Activated CD4-positive, alpha-beta T cell treated with anti-CD3 and anti-CD28 coated beads, Interleukin-2, amount 10 ng/mL, durations not matched to agents 7 days and 5 days (primary cell): ENCODE measurements around the gene CYSRT1. TPM values are rescaled to one million over a fixed set of nuclear protein-coding genes. Genes with fewer than 3 reads are reported as not detected.

Source experiments
- CTCF ChIA-PET: fragments of 350-600 bp; sonication (Branson Sonifier 250); formaldehyde crosslinking; loops from one replicate; lab custom pipeline; 2021; ENCODE audit warnings: antibody characterized with exemption; lab: Charles Lee
- POLR2A ChIA-PET: fragments of 350-600 bp; sonication (Branson Sonifier 250); formaldehyde crosslinking; loops from one replicate; lab custom pipeline; 2021; ENCODE audit warnings: antibody characterized with exemption; lab: Charles Lee
- DNase-seq: peaks from one replicate; pipeline ENCODE4 v3.0.0-alpha.2; 2020
- H3K27ac Mint-ChIP-seq: one replicate; pipeline ENCODE4 v1.8.0; 2021; ENCODE audit warnings: mild to moderate bottlenecking, moderate library complexity, mixed read lengths
- H3K27me3 Mint-ChIP-seq: one replicate; pipeline ENCODE4 v1.8.0; 2021; ENCODE audit warnings: mixed read lengths
- H3K36me3 Mint-ChIP-seq: one replicate; pipeline ENCODE4 v1.8.0; 2021; ENCODE audit warnings: low read depth, mixed read lengths
- H3K4me1 Mint-ChIP-seq: one replicate; pipeline ENCODE4 v1.8.0; 2021; ENCODE audit warnings: mixed read lengths
- H3K4me3 Mint-ChIP-seq: one replicate; pipeline ENCODE4 v1.8.0; 2021; ENCODE audit warnings: mild to moderate bottlenecking, moderate library complexity, mixed read lengths
- H3K9me3 Mint-ChIP-seq: one replicate; pipeline ENCODE4 v1.8.0; 2021; ENCODE audit warnings: mixed read lengths
- total RNA-seq, 2 experiments: library from RNA; stranded (reverse); gene quantifications; one replicate each; pipeline ENCODE4 v1.2.3, GENCODE V29; 2021

CYSRT1 gene
- total RNA-seq, 2 experiments from 2014 or later: 0.35 to 0.72 TPM

DNA sequence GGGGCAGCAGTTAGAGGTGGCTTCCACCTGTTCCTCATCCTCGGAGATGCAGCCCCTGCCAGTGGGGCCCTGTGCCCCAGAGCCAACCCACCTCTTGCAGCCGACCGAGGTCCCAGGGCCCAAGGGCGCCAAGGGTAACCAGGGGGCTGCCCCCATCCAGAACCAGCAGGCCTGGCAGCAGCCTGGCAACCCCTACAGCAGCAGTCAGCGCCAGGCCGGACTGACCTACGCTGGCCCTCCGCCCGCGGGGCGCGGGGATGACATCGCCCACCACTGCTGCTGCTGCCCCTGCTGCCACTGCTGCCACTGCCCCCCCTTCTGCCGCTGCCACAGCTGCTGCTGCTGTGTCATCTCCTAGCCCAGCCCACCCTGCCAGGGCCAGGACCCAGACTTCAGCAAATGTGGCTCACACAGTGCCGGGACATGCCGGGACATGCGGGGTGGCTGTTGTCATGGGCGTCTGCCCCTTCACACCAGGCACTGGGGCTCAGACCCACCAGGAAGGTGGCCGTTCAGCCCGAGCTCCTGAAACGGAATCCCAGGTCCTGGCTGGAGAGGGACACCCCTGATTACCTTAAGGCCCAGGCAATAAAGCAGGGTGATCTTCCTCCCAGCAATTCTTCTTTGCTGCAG is 841 bp downstream of the CYSRT1 start:
- Mint-ChIP-seq H3K27ac (peak overlapping the region; percentile 36), H3K4me3 (no peak overlapping the region), H3K9me3 (no peaks in the 10 kb centered on the region), H3K27me3 (peaks cover 2% of the 10 kb centered on the region), H3K36me3 (no peaks in the 10 kb centered on the region), H3K4me1 (peaks cover 20% of the 10 kb centered on the region)
- POLR2A ChIA-PET: no interaction called here
- no peak for DNase-seq
- CTCF ChIA-PET: interaction anchor here (1.0 to 6.0 kb wide), 3 partner anchors 12 to 179 kb away, joined by 3 to 65 read pairs (median 3); partner anchors contain the start of gene TUBB4B

DNA sequence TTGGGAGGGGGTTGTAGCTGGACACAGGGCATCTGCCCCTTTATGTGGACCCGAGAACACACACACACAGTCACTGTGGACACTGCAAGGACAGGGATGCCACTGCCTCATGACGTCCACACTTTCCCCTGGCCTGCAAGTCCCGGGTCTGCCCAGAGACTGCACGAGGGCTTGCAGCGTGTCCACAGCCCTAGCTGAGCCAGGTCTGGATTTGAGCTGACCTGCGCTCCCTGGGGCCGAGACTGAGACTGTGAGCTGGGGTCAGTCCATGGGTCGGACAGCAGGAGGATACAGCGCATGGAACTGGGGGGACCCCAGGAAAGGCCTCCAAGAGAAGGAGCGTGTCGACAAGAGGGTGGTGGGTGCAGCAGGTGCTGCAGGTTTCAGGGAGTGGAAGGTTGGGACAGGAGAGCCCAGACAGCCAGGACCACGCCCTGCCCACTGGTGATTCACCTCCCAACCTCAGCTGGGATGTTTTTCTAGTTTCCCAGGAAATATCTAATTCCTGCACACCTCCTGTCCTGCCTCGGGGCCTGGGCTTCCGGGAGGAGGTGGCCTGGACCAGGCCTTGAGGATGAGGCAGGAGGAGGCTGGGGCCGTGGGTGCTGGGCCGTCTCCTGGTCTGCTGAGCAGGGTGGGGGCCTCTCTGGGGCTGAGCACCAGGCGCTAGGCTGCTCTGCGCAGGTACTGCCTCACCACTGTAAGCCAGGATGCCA is 1.5 kb downstream of the CYSRT1 start:
- no peak for DNase-seq
- H3K9me3 Mint-ChIP-seq: no peaks in the 10 kb centered on the region
- peaks cover 2% of the 10 kb centered on the region for H3K27me3 Mint-ChIP-seq
- H3K36me3 Mint-ChIP-seq: no peaks in the 10 kb centered on the region
- ChIA-PET POLR2A (no interaction called here), CTCF (interaction anchor here (0.7 to 6.0 kb wide), 11 partner anchors 12 to 191 kb away, joined by 3 to 65 read pairs (median 4); partner anchors contain the start of genes TPRN and TUBB4B)
- H3K4me3 Mint-ChIP-seq: no peak overlapping the region
- H3K4me1 Mint-ChIP-seq: peaks cover 19% of the 10 kb centered on the region
- H3K27ac Mint-ChIP-seq: peak overlapping the region; percentile 25

DNA sequence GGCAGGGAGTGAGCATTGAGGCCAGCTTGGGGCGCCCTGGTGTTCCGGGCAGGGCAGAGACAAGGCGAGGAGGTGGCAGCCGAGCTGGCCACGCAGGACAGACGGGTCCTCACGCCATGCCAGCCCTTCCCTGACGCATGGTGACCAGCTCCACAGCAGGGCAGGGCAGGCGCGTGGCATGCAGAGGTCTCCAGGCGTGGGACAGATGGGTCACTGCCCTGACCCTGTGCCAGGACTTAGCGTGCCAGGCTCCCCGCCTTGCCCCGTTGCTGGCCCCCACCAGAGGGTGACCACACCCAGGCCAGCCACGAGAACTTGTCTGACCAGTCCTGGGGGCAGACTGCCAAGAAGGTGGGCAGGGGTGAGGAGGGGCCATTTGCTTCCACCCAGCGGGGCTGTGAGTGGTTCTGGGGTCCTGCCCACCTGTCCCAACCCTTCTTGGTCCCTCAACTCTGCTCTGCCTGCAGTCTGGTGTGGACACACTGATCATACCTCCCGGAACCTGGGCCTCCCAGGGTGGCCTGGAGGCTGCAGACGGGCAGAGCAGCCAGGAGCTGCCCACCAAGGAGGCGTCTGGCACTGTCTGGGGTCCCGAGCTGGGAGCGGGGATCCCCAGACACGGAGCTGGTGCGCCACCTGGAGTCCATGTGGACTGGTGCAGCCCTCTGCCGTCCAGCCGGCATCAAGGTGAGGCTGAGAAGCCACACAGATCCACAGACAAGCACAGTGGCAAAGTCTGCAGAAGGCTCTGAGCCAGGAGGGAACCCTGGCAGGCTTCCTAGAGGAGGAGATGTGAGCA is 2.3 kb downstream of the CYSRT1 start, which contains the start of gene RNF224:
RNF224 (plus strand) TSS at position 449 of the 799 bp plus-strand sequence. CDS start 834 bp downstream, outside the sequence.
- peak within 1 kb of the TSS; percentile 25 for H3K27ac Mint-ChIP-seq
- no peaks in the 10 kb centered on the region for H3K9me3 Mint-ChIP-seq
- peak; percentile 86 for DNase-seq
- peaks cover 2% of the 10 kb centered on the region for H3K27me3 Mint-ChIP-seq
- ChIA-PET POLR2A (no interaction called here), CTCF (interaction anchor here (0.6 to 6.0 kb wide), 18 partner anchors 11 to 210 kb away, joined by 3 to 65 read pairs (median 4); partner anchors contain the start of genes TPRN and TUBB4B)
- H3K4me3 Mint-ChIP-seq: no peak within 1 kb of the TSS
- H3K36me3 Mint-ChIP-seq: no peaks in the 10 kb centered on the region
- H3K4me1 Mint-ChIP-seq: peaks cover 19% of the 10 kb centered on the region

DNA sequence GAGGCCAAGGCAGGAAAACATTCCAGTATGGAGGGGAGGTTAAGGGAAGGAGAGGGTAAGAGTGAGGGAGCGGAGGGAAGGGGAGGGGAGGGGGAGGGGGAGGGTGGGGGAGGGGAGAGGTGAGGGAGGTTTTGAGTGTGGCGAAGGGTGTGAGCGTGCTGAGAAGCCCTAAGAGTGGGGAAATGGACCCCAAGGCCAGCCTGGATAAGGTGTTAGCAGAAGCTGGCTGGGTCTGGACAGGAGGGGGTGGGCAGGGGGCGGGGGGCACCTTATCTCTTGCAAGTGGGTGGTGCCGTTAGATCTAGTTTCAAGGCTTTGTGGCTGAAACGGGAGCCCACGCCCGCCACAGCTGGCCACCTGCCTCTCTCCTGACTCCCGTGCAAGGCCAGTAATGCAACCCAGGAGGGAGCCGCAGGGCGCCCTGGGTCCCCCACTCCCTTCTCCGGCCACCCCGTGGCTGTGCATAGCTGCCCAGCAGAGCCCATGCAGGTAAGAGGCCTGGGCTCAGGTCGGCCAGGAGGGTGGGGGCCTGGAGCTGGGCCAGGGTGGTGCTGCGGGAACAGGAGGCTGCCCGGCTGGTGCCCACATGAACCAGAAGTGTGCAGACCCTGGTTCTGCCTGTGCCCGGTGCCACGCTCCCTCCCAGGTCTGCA is 3.0 kb downstream of the CYSRT1 start:
- Mint-ChIP-seq H3K9me3 (no peaks in the 10 kb centered on the region), H3K27me3 (peaks cover 2% of the 10 kb centered on the region), H3K27ac (no peak overlapping the region), H3K36me3 (no peaks in the 10 kb centered on the region), H3K4me1 (peaks cover 16% of the 10 kb centered on the region), H3K4me3 (no peak overlapping the region)
- POLR2A ChIA-PET: no interaction called here
- CTCF ChIA-PET: interaction anchor here (0.7 to 6.0 kb wide), 12 partner anchors 10 to 209 kb away, joined by 3 to 65 read pairs (median 4); partner anchors contain the start of gene TUBB4B
- no peak for DNase-seq

DNA sequence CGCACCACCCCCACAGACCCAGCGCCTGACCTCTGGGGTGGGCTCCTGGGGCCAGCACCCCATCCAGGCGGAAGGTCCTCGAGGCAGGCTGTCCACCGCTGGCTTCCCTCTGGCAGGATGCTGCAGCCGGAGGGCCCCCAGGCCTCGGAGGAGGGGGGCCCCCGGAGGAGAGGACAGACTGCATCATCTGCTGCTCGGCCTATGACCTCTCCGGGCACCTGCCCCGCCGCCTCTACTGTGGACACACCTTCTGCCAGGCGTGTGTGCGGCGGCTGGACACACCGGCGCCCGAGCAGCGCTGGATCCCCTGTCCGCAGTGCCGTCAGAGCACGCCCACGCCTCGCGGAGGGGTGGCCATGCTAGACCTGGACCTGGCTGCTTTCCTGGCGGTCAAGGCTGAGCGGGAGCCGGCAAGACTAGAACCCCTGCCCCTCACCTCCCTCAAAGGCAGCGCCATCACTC is 3.6 kb downstream of the CYSRT1 start:
- ChIA-PET POLR2A (no interaction called here), CTCF (interaction anchor here (1.0 to 2.4 kb wide), 3 partner anchors 113 to 158 kb away, joined by 3 to 7 read pairs (median 6); no protein-coding TSS in a partner anchor)

DNA sequence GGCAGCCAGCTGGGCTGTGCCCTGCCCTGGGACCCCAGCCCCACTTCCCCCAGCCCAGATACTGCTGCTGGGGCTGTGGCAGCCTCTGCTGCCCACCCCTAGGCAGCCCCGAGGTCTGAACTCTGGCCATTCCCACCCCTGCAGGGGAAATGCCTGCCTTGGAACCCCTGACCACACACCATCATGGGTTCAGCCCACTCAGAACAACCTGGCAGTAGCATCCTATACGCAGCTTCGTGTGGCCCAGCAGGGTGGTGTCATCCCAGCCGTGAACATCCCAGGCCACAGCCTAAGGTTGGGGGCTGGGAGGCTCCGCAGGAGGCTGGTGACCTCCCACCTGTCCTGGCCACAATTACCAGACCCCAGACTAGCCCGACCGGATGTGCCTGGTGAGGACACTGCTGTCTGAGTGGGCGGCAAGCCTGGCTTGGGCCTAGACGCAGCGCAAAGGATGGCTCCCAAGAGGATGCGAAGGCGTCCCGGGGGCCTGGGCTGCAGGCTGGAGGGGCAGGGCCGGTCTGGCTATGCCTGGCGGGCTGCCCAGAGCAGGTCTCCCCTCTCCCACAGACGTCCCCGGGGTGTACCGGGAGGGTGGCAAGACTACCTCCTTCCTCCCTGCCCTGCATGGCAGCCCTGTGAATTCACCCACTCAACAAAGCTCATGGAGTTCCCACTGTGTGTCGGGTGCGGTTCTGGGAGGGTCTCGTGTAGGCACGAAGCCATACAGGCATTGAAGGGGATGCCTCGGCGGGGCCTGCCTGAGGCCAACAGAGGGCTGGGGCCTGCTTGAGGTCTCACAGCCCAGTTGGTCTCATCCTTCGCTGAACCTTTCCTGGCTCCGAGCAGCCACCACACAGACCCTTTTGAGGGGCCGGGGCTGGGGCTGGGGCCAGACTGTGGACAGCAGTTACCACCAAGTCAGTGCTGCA is 4.3 kb downstream of the CYSRT1 start:
- Mint-ChIP-seq H3K4me3 (no peak overlapping the region), H3K36me3 (no peaks in the 10 kb centered on the region), H3K27me3 (peaks cover 2% of the 10 kb centered on the region), H3K4me1 (peaks cover 11% of the 10 kb centered on the region), H3K27ac (no peak overlapping the region), H3K9me3 (no peaks in the 10 kb centered on the region)
- CTCF ChIA-PET: interaction anchor here (1.0 to 1.6 kb wide), 4 partner anchors 38 to 183 kb away, joined by 3 read pairs; partner anchors contain the start of genes MAN1B1 and NPDC1
- DNase-seq: no peak
- POLR2A ChIA-PET: no interaction called here

More for the DNA sequence above, 3.6 kb downstream of the CYSRT1 start:
- H3K27ac Mint-ChIP-seq: no peak overlapping the region
- H3K9me3 Mint-ChIP-seq: no peaks in the 10 kb centered on the region
- no peak overlapping the region for H3K4me3 Mint-ChIP-seq
- no peaks in the 10 kb centered on the region for H3K36me3 Mint-ChIP-seq
- H3K4me1 Mint-ChIP-seq: peaks cover 14% of the 10 kb centered on the region
- DNase-seq: no peak
- peaks cover 2% of the 10 kb centered on the region for H3K27me3 Mint-ChIP-seq

DNA sequence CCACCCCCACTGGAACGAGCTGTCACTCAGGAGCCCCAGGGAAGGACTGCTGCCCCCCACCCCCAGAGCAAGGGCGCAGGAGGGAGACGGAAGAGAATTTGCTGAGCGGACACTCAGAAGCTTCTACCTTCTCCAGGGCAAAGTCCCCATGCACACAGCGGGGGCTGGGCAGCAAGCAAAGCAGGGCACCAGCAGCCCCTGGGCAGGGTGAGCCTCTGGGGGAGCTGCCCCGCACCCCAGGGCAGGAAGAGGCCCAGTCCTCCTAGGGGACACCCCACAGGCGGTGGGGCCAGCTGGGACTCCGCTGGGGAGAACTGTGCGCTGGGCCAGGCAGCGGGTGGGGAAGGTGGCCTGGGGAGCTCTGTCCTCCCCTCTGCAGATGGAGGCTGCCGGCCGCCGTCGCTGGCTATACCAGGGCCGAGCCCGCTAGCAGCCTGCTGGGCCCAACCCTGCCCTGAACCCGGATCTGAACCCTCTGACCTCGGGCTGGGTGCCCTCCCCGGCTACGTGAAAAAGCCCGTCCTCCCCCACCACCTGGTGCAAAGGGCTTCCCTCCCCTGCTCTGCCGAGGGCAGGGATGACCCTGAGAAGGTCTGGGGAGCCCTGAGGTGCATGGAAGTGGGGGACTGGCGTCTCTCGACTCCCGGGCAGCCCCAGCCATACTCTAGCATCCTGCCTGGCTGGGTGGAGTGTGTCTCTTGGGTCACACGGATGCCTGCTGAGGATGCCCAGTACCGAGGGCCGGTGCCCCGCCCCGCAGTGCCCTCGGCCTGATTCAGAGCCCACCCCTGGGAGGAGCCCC is 5.1 kb downstream of the CYSRT1 start:
- Mint-ChIP-seq H3K4me1 (peaks cover 7% of the 10 kb centered on the region), H3K27ac (no peak overlapping the region), H3K9me3 (no peaks in the 10 kb centered on the region), H3K27me3 (peaks cover 2% of the 10 kb centered on the region), H3K4me3 (no peak overlapping the region), H3K36me3 (no peaks in the 10 kb centered on the region)
- CTCF ChIA-PET: interaction anchor here (0.6 to 1.6 kb wide), 5 partner anchors 38 to 184 kb away, joined by 3 read pairs; partner anchors contain the start of genes MAN1B1 and NPDC1
- no peak for DNase-seq
- POLR2A ChIA-PET: no interaction called here

DNA sequence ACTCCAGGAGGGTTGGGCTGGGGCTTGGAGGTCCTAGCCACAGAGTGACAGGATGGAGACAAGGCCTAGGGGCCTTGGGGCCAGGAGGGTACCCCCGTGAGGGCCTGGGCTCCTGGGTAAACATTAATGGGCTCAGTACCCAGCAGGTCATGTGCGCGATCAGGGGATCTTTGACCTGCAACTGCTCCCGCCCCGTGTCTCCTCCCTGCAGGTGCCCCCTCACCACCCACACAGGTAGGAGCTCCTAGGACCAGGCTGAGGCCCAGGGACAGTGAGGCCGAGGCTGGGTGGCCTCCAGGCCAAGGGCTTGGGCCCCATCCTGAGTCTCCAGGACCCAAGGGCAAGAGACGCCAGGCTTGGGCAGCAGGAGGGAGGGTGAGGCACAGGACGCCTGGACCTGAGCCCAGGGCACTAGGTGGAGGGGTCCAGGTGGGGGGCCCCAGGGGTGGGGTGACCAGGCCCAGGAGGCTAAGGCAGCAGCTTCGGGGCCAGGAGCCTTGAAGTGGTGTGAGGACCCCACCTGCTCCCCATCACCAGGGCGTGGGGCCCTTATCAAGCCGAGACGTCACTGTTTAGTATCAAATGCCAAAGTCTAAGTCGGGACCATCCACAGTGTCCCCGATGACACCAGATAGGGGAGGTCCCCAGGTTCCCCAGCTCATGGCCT is 5.9 kb downstream of the CYSRT1 start, which contains the start of gene SLC34A3:
SLC34A3 (plus strand) TSS at position 197 of the 667 bp plus-strand sequence. CDS start 802 bp downstream, outside the sequence.
- DNase-seq: no peak
- H3K4me3 Mint-ChIP-seq: no peak within 1 kb of the TSS
- ChIA-PET CTCF (interaction anchor here (0.6 to 1.3 kb wide), 3 partner anchors 144 to 184 kb away, joined by 3 read pairs; partner anchors contain the start of genes MAN1B1 and NPDC1), POLR2A (no interaction called here)
- H3K9me3 Mint-ChIP-seq: no peaks in the 10 kb centered on the region
- peaks cover 2% of the 10 kb centered on the region for H3K27me3 Mint-ChIP-seq
- peaks cover 3% of the 10 kb centered on the region for H3K4me1 Mint-ChIP-seq
- no peak within 1 kb of the TSS for H3K27ac Mint-ChIP-seq
- no peaks in the 10 kb centered on the region for H3K36me3 Mint-ChIP-seq

DNA sequence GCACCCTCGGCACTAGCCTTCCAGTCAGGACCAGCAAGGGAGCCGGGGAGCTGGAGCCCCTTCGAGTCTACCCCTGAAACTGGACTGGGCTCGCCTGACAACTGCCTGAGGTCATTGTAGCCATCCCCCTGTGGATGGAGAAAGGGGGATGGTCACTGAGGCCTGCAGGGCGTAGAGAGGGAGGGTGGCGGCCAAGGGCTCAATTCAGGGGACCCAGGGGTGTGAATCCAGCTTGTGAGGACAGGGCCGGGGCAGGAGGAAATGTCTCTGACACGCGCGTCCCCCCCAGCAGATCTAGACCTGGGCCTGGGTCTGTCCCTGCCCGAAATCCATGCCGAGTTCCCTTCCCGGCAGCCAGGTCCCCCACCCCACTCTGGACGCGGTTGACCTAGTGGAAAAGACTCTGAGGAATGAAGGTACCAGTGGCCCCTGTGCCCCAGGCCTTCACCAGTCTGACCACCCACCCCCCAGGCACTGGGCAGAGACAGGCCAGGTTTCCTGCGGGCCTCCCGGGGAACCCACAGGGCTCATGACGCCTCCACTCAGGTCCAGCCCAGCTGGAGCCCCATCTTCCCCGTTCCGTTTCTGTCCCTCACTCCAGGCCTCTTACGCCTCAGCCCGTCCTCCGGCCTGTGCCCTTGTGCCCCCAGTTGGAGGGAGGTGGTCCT is 6.5 kb downstream of the CYSRT1 start:
- Mint-ChIP-seq H3K9me3 (no peaks in the 10 kb centered on the region), H3K4me3 (no peak overlapping the region), H3K36me3 (no peaks in the 10 kb centered on the region), H3K27me3 (peaks cover 2% of the 10 kb centered on the region), H3K4me1 (peaks cover 3% of the 10 kb centered on the region), H3K27ac (no peak overlapping the region)
- ChIA-PET POLR2A (no interaction called here), CTCF (interaction anchor here (1.0 kb wide), 1 partner anchor 108 kb away, joined by 3 read pairs; no protein-coding TSS in a partner anchor)
- no peak for DNase-seq
